Calu3 (cell line): ENCODE measurements around the gene BCAS3. TPM values are rescaled to one million over a fixed set of nuclear protein-coding genes. Genes with fewer than 3 reads are reported as not detected.

Experiments
- BruUV-seq: library from RNA; stranded (reverse); fragments of 400-500 nt; replicated peaks from 2 replicates; lab custom pipeline; 2021; lab: Mats Ljungman, UMichigan
- CTCF ChIA-PET: fragments of 300-600 bp; sonication (Branson Sonifier 250); formaldehyde crosslinking; loops from one replicate; lab custom pipeline; 2022; ENCODE audit warnings: antibody characterized with exemption; lab: Charles Lee
- DNase-seq: peaks from one replicate; pipeline ENCODE4 v3.0.0; 2022
- H3K27ac Mint-ChIP-seq: one replicate; pipeline ENCODE4 v1.8.0; 2022; ENCODE audit warnings: mixed read lengths; ENCODE audit not compliant: unreplicated experiment
- H3K27me3 Mint-ChIP-seq: one replicate; pipeline ENCODE4 v1.8.0; 2022; ENCODE audit warnings: mixed read lengths; ENCODE audit not compliant: unreplicated experiment
- H3K36me3 Mint-ChIP-seq: one replicate; pipeline ENCODE4 v1.8.0; 2022; ENCODE audit warnings: mild to moderate bottlenecking, moderate library complexity, mixed read lengths; ENCODE audit not compliant: insufficient read depth, unreplicated experiment
- H3K4me1 Mint-ChIP-seq: one replicate; pipeline ENCODE4 v1.8.0; 2022; ENCODE audit warnings: mild to moderate bottlenecking, low read depth, mixed read lengths; ENCODE audit not compliant: unreplicated experiment
- H3K4me3 Mint-ChIP-seq: one replicate; pipeline ENCODE4 v1.8.0; 2022; ENCODE audit warnings: mild to moderate bottlenecking, low read depth, moderate library complexity, mixed read lengths; ENCODE audit not compliant: unreplicated experiment
- H3K9me3 Mint-ChIP-seq: one replicate; pipeline ENCODE4 v1.8.0; 2022; ENCODE audit warnings: low read depth, mixed read lengths; ENCODE audit not compliant: unreplicated experiment
- CTCF ChIP-seq: fragments of 200-600 bp; IDR thresholded peaks from one replicate; pipeline ENCODE4 v1.8.0; 2022; ENCODE audit warnings: antibody characterized with exemption; ENCODE audit not compliant: unreplicated experiment
- intact Hi-C: fragments of 100-400 bp; cut with micrococcal nuclease; formaldehyde crosslinking; loops from one replicate; pipeline ENCODE4 v1.10.0; 2022; ENCODE audit not compliant: unreplicated experiment
- total RNA-seq: library from RNA; stranded (reverse); gene quantifications from 2 replicates; pipeline ENCODE4 v1.2.3, GENCODE V29; 2022

Gene BCAS3
- total RNA-seq, 1 experiment from 2014 or later, result 10.9 TPM

- H3K27ac Mint-ChIP-seq, result no peak overlapping the region
- H3K4me3 Mint-ChIP-seq, result no peak overlapping the region
- peaks cover 44% of the 10 kb centered on the region for H3K27me3 Mint-ChIP-seq
- H3K36me3 Mint-ChIP-seq, result no peaks in the 10 kb centered on the region
- no peaks in the 10 kb centered on the region for H3K4me1 Mint-ChIP-seq
- BruUV-seq, result no TSS peak
- CTCF ChIA-PET, result no interaction called here
- TF ChIP-seq CTCF, result no peak
- DNase-seq, result no peak
- intact Hi-C loops, result no loop called here
- H3K9me3 Mint-ChIP-seq, result no peaks in the 10 kb centered on the region
Observed at GRCh38 chr17:61420052-61420451, 742.4 kb downstream of the BCAS3 start.

- H3K4me3 Mint-ChIP-seq, result no peak overlapping the region
- H3K4me1 Mint-ChIP-seq, result no peaks in the 10 kb centered on the region
Observed at GRCh38 chr17:61420745-61421398, 743.2 kb downstream of the BCAS3 start.

DNA sequence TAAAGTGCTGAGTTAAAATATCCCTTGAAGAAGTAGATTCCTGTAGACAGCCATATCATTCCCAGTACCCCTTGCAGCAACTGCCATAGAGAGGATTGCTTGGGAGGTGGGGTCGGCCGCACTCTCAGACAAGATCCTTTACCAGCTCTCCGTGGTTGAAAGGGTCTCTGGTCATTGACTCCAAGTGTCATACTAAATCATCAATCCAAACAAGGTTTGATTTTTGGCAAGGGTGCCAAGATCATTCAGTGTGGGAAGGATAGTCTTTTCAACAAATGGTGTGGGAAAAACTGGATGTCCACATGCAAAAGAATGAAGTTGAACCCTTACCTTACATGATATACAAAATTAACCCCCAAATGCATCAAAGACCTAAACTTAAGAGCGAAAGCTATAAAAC is 743.8 kb downstream of the BCAS3 start:
- CTCF ChIA-PET, result no interaction called here
- no peak overlapping the region for H3K4me3 Mint-ChIP-seq
- no peak for TF ChIP-seq CTCF
- intact Hi-C loops, result no loop called here
- BruUV-seq, result no TSS peak
- H3K27ac Mint-ChIP-seq, result no peak overlapping the region
- no peak for DNase-seq
- peaks cover 44% of the 10 kb centered on the region for H3K27me3 Mint-ChIP-seq
- no peaks in the 10 kb centered on the region for H3K36me3 Mint-ChIP-seq
- H3K9me3 Mint-ChIP-seq, result no peaks in the 10 kb centered on the region
- no peaks in the 10 kb centered on the region for H3K4me1 Mint-ChIP-seq

More at GRCh38 chr17:61420745-61421398, 743.2 kb downstream of the BCAS3 start:
- CTCF ChIA-PET, result no interaction called here
- no peaks in the 10 kb centered on the region for H3K9me3 Mint-ChIP-seq
- no peak for TF ChIP-seq CTCF
- peaks cover 44% of the 10 kb centered on the region for H3K27me3 Mint-ChIP-seq
- intact Hi-C loops, result no loop called here
- H3K27ac Mint-ChIP-seq, result no peak overlapping the region
- no TSS peak for BruUV-seq
- no peak for DNase-seq
- no peaks in the 10 kb centered on the region for H3K36me3 Mint-ChIP-seq

- Mint-ChIP-seq H3K27me3 (peaks cover 44% of the 10 kb centered on the region), H3K9me3 (no peaks in the 10 kb centered on the region)
Observed at GRCh38 chr17:61422116-61422799, 744.6 kb downstream of the BCAS3 start.

More at GRCh38 chr17:61422116-61422799, 744.6 kb downstream of the BCAS3 start:
- CTCF ChIA-PET, result no interaction called here
- TF ChIP-seq CTCF, result no peak
- no TSS peak for BruUV-seq
- Mint-ChIP-seq H3K4me1 (no peaks in the 10 kb centered on the region), H3K27ac (no peak overlapping the region), H3K36me3 (no peaks in the 10 kb centered on the region), H3K4me3 (no peak overlapping the region)
- intact Hi-C loops, result no loop called here
- no peak for DNase-seq
